Measurements from ENCODE around the gene PPM1E. TPM values are rescaled to one million over a fixed set of nuclear protein-coding genes. Genes with fewer than 3 reads are reported as not detected.
"Not testable (repeated sequence)": the region's sequence is repeated elsewhere in the genome, so short reads cannot be mapped to it uniquely, and the experiment has no call there.

The PPM1E gene
- total RNA-seq, 3 donors from 2014 or later (not counting 1 experiment from before 2014, with no cell fraction given) = not detected

GRCh38 chr17:58763263-58763662, 7.6 kb downstream of the PPM1E start:
- H3K27me3 Mint-ChIP-seq (ENCODE audit: low read depth in 2 of 2) = peaks cover 23 to 27% of the 10 kb centered on the region in 2 donors
- no peak overlapping the region for H3K27ac ChIP-seq (ENCODE audit: low read length)
- H3K36me3 ChIP-seq (ENCODE audit: control insufficient read depth, insufficient read depth, low read length) = no peaks in the 10 kb centered on the region
- DNase-seq (no peak), ATAC-seq (no peak)
- H3K4me3 Mint-ChIP-seq = no peak overlapping the region
- H3K4me1 Mint-ChIP-seq = no peaks in the 10 kb centered on the region
- intact Hi-C loops (cut with micrococcal nuclease) = no loop called here
- H3K9me3 Mint-ChIP-seq = no peaks in the 10 kb centered on the region
- H3K4me3 ChIP-seq (ENCODE audit: low read length) = no peak overlapping the region
- no peaks in the 10 kb centered on the region for H3K9me3 ChIP-seq (ENCODE audit: control insufficient read depth, insufficient read depth, low read length)
- H3K36me3 Mint-ChIP-seq = no peaks in the 10 kb centered on the region
- no peak overlapping the region for H3K27ac Mint-ChIP-seq
- WGBS (ENCODE audit: insufficient coverage) = 29% methylated on average over 1 of the region's 1 CpG
- H3K27me3 ChIP-seq (ENCODE audit: control insufficient read depth, insufficient read depth, low read length) = peaks cover 20% of the 10 kb centered on the region
- TF ChIP-seq, protein P1, sequence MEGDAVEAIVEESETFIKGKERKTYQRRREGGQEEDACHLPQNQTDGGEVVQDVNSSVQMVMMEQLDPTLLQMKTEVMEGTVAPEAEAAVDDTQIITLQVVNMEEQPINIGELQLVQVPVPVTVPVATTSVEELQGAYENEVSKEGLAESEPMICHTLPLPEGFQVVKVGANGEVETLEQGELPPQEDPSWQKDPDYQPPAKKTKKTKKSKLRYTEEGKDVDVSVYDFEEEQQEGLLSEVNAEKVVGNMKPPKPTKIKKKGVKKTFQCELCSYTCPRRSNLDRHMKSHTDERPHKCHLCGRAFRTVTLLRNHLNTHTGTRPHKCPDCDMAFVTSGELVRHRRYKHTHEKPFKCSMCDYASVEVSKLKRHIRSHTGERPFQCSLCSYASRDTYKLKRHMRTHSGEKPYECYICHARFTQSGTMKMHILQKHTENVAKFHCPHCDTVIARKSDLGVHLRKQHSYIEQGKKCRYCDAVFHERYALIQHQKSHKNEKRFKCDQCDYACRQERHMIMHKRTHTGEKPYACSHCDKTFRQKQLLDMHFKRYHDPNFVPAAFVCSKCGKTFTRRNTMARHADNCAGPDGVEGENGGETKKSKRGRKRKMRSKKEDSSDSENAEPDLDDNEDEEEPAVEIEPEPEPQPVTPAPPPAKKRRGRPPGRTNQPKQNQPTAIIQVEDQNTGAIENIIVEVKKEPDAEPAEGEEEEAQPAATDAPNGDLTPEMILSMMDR (IDR thresholded peaks at IDR 0.05) = no peak
- no peaks in the 10 kb centered on the region for H3K4me1 ChIP-seq (ENCODE audit: control insufficient read depth, insufficient read depth, low read length)

GRCh38 chr17:58764373-58764772, 8.7 kb downstream of the PPM1E start:
- no peak overlapping the region for H3K4me3 ChIP-seq (ENCODE audit: low read length)
- H3K27me3 Mint-ChIP-seq (ENCODE audit: low read depth in 2 of 2) = peaks cover 19 to 27% of the 10 kb centered on the region in 2 donors
- no peaks in the 10 kb centered on the region for H3K4me1 Mint-ChIP-seq
- WGBS (ENCODE audit: insufficient coverage) = 68% methylated on average over 4 of the region's 5 CpGs
- H3K36me3 Mint-ChIP-seq = no peaks in the 10 kb centered on the region
- H3K9me3 ChIP-seq (ENCODE audit: control insufficient read depth, insufficient read depth, low read length) = no peaks in the 10 kb centered on the region
- H3K27me3 ChIP-seq (ENCODE audit: control insufficient read depth, insufficient read depth, low read length) = peaks cover 15% of the 10 kb centered on the region
- no peaks in the 10 kb centered on the region for H3K9me3 Mint-ChIP-seq
- no peak overlapping the region for H3K27ac ChIP-seq (ENCODE audit: low read length)
- H3K4me1 ChIP-seq (ENCODE audit: control insufficient read depth, insufficient read depth, low read length) = no peaks in the 10 kb centered on the region
- ATAC-seq = no peak
- no peaks in the 10 kb centered on the region for H3K36me3 ChIP-seq (ENCODE audit: control insufficient read depth, insufficient read depth, low read length)
- H3K27ac Mint-ChIP-seq = no peak overlapping the region
- no peak for DNase-seq
- TF ChIP-seq, protein P1 (IDR thresholded peaks at IDR 0.05) = no peak
- no peak overlapping the region for H3K4me3 Mint-ChIP-seq
- intact Hi-C loops (cut with micrococcal nuclease) = no loop called here

DNA sequence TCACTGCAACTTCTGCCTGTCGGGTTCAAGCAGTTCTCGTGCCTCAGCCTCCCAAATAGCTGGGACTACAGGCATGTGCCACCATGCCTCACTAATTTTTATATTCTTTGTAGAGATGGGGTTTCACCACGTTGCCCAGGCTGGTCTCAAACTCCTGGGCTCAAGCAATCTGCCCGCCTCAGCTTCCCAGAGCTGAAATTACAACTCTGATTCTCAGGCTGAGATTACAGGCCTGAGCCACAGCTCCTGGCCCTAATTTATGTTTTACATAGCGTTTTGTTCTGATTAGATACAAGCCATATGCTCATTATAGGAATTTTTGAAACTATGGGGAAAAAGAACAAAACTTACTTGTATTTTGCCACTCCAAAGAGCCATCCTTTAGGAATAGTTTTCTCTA, 22.8 kb downstream of the PPM1E start:
- H3K4me1 ChIP-seq (ENCODE audit: control insufficient read depth, insufficient read depth, low read length); H3K9me3 Mint-ChIP-seq; H3K27ac ChIP-seq (ENCODE audit: low read length); H3K27ac Mint-ChIP-seq; H3K9me3 ChIP-seq (ENCODE audit: control insufficient read depth, insufficient read depth, low read length); H3K4me1 Mint-ChIP-seq; H3K4me3 ChIP-seq (ENCODE audit: low read length); H3K27me3 ChIP-seq (ENCODE audit: control insufficient read depth, insufficient read depth, low read length); ATAC-seq; intact Hi-C loops (cut with micrococcal nuclease); H3K36me3 ChIP-seq (ENCODE audit: control insufficient read depth, insufficient read depth, low read length); H3K36me3 Mint-ChIP-seq; DNase-seq; H3K4me3 Mint-ChIP-seq: not testable (repeated sequence)
- 89% methylated on average over 5 of the region's 5 CpGs for WGBS (ENCODE audit: insufficient coverage)
- peaks cover 0 to 13% of the 10 kb centered on the region in 2 donors for H3K27me3 Mint-ChIP-seq (ENCODE audit: low read depth in 2 of 2)

GRCh38 chr17:58779446-58779845, 23.8 kb downstream of the PPM1E start:
- no peaks in the 10 kb centered on the region for H3K36me3 ChIP-seq (ENCODE audit: control insufficient read depth, insufficient read depth, low read length)
- H3K4me1 ChIP-seq (ENCODE audit: control insufficient read depth, insufficient read depth, low read length) = no peaks in the 10 kb centered on the region
- Mint-ChIP-seq H3K36me3 (no peaks in the 10 kb centered on the region), H3K4me1 (no peaks in the 10 kb centered on the region), H3K9me3 (no peaks in the 10 kb centered on the region), H3K4me3 (no peak overlapping the region), H3K27me3 (ENCODE audit: low read depth in 2 of 2) (peaks cover 0 to 10% of the 10 kb centered on the region in 2 donors), H3K27ac (no peak overlapping the region)
- no peak for DNase-seq
- H3K27me3 ChIP-seq (ENCODE audit: control insufficient read depth, insufficient read depth, low read length) = no peaks in the 10 kb centered on the region
- TF ChIP-seq, protein P1 (IDR thresholded peaks at IDR 0.05) = no peak
- 100% methylated on average over 1 of the region's 1 CpG for WGBS (ENCODE audit: insufficient coverage)
- ATAC-seq = no peak
- intact Hi-C loops (cut with micrococcal nuclease) = no loop called here
- no peaks in the 10 kb centered on the region for H3K9me3 ChIP-seq (ENCODE audit: control insufficient read depth, insufficient read depth, low read length)
- no peak overlapping the region for H3K4me3 ChIP-seq (ENCODE audit: low read length)
- no peak overlapping the region for H3K27ac ChIP-seq (ENCODE audit: low read length)
